Measurements from ENCODE around the gene ATF4. TPM values are rescaled to one million over a fixed set of nuclear protein-coding genes. Genes with fewer than 3 reads are reported as not detected.
A peak's percentile ranks its signal among the peaks of the same experiment; 100 is the strongest.

The ATF4 gene
- total RNA-seq, 1 donor from 2014 or later = 136 TPM

- peak overlapping the region in 1 of 3 donors; percentile 28 for H3K9ac ChIP-seq (ENCODE audit: low read depth in 1 of 3, low read length in 3 of 3)
- no peak overlapping the region for H3K4me3 ChIP-seq (ENCODE audit: low read length in 3 of 3)
- H3K27ac ChIP-seq (ENCODE audit: low read depth, low read length) = no peak overlapping the region
- peaks cover 78 to 88% (median 81%) of the 10 kb centered on the region in 3 donors for H3K4me1 ChIP-seq (ENCODE audit: control insufficient read depth in 3 of 3, insufficient read depth in 3 of 3, low read length in 3 of 3)
- H3K36me3 ChIP-seq (ENCODE audit: control insufficient read depth in 3 of 3, insufficient read depth in 3 of 3, low read length in 3 of 3) = peaks cover 30 to 45% (median 35%) of the 10 kb centered on the region in 3 donors
- no peaks in the 10 kb centered on the region for H3K27me3 ChIP-seq (ENCODE audit: control insufficient read depth in 3 of 3, insufficient read depth in 3 of 3, low read length in 3 of 3)
- H3K9me3 ChIP-seq (ENCODE audit: control insufficient read depth in 3 of 3, low read length in 3 of 3) = no peaks in the 10 kb centered on the region
Measured at GRCh38 chr22:39526736-39527171, 6.4 kb downstream of the ATF4 start.

GRCh38 chr22:39527481-39527961 is 7.2 kb downstream of the ATF4 start:
- Histone ChIP-seq H3K4me3 (ENCODE audit: low read length in 3 of 3) (no peak overlapping the region), H3K27me3 (ENCODE audit: control insufficient read depth in 3 of 3, insufficient read depth in 3 of 3, low read length in 3 of 3) (no peaks in the 10 kb centered on the region), H3K9me3 (ENCODE audit: control insufficient read depth in 3 of 3, low read length in 3 of 3) (no peaks in the 10 kb centered on the region), H3K9ac (ENCODE audit: low read depth in 1 of 3, low read length in 3 of 3) (peak overlapping the region in 1 of 3 donors; percentile 54), H3K4me1 (ENCODE audit: control insufficient read depth in 3 of 3, insufficient read depth in 3 of 3, low read length in 3 of 3) (peaks cover 74 to 85% (median 78%) of the 10 kb centered on the region in 3 donors), H3K27ac (ENCODE audit: low read depth, low read length) (peak overlapping the region; percentile 63), H3K36me3 (ENCODE audit: control insufficient read depth in 3 of 3, insufficient read depth in 3 of 3, low read length in 3 of 3) (peaks cover 22 to 39% (median 30%) of the 10 kb centered on the region in 3 donors)

DNA sequence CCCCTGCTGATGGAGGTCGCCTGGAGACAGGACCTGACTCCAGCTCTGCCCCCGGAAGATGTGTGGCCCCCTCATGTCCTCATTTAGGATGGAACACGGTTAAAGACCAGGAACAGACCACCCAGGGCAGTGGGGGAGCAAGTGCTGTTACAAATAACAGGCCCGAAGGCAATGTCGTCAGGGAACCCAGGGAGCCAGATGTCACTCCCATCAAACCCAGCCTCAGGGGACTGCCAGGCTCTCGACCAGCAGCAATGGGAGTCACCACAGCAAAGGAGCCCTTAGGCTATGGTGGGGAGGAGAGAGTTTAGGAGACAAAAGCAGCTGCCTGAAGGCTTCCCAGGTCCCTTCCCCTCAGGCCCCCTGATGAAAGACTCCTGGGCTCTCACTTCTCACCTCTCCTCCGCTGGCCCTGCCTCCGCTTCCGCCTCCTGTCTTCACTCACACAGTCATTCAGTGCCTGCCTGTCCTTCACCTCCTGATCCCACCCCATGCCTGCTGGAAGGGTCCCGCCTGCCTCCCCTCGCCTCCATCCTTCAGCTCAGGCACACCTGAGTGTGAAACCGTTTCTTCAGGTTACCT is 7.8 kb downstream of the ATF4 start:
- Histone ChIP-seq H3K27me3 (ENCODE audit: control insufficient read depth in 3 of 3, insufficient read depth in 3 of 3, low read length in 3 of 3) (no peaks in the 10 kb centered on the region), H3K36me3 (ENCODE audit: control insufficient read depth in 3 of 3, insufficient read depth in 3 of 3, low read length in 3 of 3) (peaks cover 16 to 33% (median 28%) of the 10 kb centered on the region in 3 donors), H3K27ac (ENCODE audit: low read depth, low read length) (peak overlapping the region; percentile 63), H3K9ac (ENCODE audit: low read depth in 1 of 3, low read length in 3 of 3) (peak overlapping the region; percentile 33 to 78 (median 50)), H3K4me3 (ENCODE audit: low read length in 3 of 3) (peak overlapping the region in 2 of 3 donors; percentile 31 to 41), H3K9me3 (ENCODE audit: control insufficient read depth in 3 of 3, low read length in 3 of 3) (no peaks in the 10 kb centered on the region), H3K4me1 (ENCODE audit: control insufficient read depth in 3 of 3, insufficient read depth in 3 of 3, low read length in 3 of 3) (peaks cover 68 to 78% (median 71%) of the 10 kb centered on the region in 3 donors)

DNA sequence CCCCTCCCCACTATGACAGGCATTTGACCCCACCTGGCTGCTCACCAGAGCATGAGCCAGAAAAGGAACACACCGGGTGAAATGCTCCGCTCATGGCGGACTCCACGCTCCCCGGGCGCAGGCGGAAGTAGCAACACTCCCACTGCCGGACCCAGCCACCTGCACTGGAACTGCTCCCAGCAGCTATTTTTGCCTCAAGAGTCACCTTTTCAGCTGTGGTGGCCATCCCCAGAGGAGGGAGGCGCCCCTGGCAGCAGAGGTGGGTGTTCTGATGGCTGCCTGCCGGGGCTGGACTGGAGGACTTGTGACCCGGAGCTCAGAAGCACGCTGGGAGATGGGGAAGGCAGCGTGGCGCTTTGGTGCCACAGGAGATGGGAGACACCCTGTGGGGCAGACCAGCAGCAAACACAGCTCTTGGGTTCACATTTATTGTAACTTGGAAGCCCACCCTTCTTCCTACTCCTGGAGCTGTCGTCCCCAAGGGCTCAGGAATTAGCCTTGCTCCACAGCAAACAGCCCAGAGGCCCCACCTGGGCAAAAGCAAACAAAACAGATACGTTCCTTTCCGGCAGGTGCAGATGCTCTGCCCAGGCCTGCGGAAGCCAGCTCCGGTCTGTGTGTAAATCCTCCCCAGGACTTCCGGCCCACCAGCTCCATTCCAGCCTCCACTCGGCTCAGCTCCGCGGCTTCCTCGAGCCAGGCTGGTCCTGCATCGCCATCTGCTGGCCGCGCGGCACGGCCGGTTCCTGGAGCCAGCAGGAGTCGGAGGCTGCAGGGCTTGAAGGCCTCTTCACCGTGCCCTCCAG is 8.5 kb downstream of the ATF4 start:
- H3K9ac ChIP-seq (ENCODE audit: low read depth in 1 of 3, low read length in 3 of 3) = peak overlapping the region; percentile 33 to 78 (median 50)
- H3K4me1 ChIP-seq (ENCODE audit: control insufficient read depth in 3 of 3, insufficient read depth in 3 of 3, low read length in 3 of 3) = peaks cover 62 to 74% (median 65%) of the 10 kb centered on the region in 3 donors
- H3K36me3 ChIP-seq (ENCODE audit: control insufficient read depth in 3 of 3, insufficient read depth in 3 of 3, low read length in 3 of 3) = peaks cover 14 to 30% (median 23%) of the 10 kb centered on the region in 3 donors

GRCh38 chr22:39529487-39529851 is 9.1 kb downstream of the ATF4 start:
- Histone ChIP-seq H3K27me3 (ENCODE audit: control insufficient read depth in 3 of 3, insufficient read depth in 3 of 3, low read length in 3 of 3) (peaks cover 0 to 2% (median 1%) of the 10 kb centered on the region in 3 donors), H3K9ac (ENCODE audit: low read depth in 1 of 3, low read length in 3 of 3) (peak overlapping the region; percentile 25 to 78 (median 33)), H3K4me3 (ENCODE audit: low read length in 3 of 3) (peak overlapping the region in 2 of 3 donors; percentile 41 to 54), H3K27ac (ENCODE audit: low read depth, low read length) (no peak overlapping the region), H3K36me3 (ENCODE audit: control insufficient read depth in 3 of 3, insufficient read depth in 3 of 3, low read length in 3 of 3) (peaks cover 8 to 24% (median 19%) of the 10 kb centered on the region in 3 donors), H3K9me3 (ENCODE audit: control insufficient read depth in 3 of 3, low read length in 3 of 3) (no peaks in the 10 kb centered on the region), H3K4me1 (ENCODE audit: control insufficient read depth in 3 of 3, insufficient read depth in 3 of 3, low read length in 3 of 3) (peaks cover 56 to 71% (median 61%) of the 10 kb centered on the region in 3 donors)

More for the DNA sequence above, 8.5 kb downstream of the ATF4 start:
- H3K4me3 ChIP-seq (ENCODE audit: low read length in 3 of 3) = peak overlapping the region; percentile 41 to 57 (median 54)
- no peaks in the 10 kb centered on the region for H3K9me3 ChIP-seq (ENCODE audit: control insufficient read depth in 3 of 3, low read length in 3 of 3)
- H3K27ac ChIP-seq (ENCODE audit: low read depth, low read length) = peak overlapping the region; percentile 63
- H3K27me3 ChIP-seq (ENCODE audit: control insufficient read depth in 3 of 3, insufficient read depth in 3 of 3, low read length in 3 of 3) = no peaks in the 10 kb centered on the region

GRCh38 chr22:39530116-39530515 is 9.8 kb downstream of the ATF4 start:
- H3K27me3 ChIP-seq (ENCODE audit: control insufficient read depth in 3 of 3, insufficient read depth in 3 of 3, low read length in 3 of 3) = peaks cover 0 to 8% (median 3%) of the 10 kb centered on the region in 3 donors
- peak overlapping the region in 1 of 3 donors; percentile 13 for H3K4me3 ChIP-seq (ENCODE audit: low read length in 3 of 3)
- H3K27ac ChIP-seq (ENCODE audit: low read depth, low read length) = no peak overlapping the region
- peak overlapping the region in 2 of 3 donors; percentile 33 to 78 for H3K9ac ChIP-seq (ENCODE audit: low read depth in 1 of 3, low read length in 3 of 3)
- H3K9me3 ChIP-seq (ENCODE audit: control insufficient read depth in 3 of 3, low read length in 3 of 3) = no peaks in the 10 kb centered on the region
- peaks cover 51 to 69% (median 57%) of the 10 kb centered on the region in 3 donors for H3K4me1 ChIP-seq (ENCODE audit: control insufficient read depth in 3 of 3, insufficient read depth in 3 of 3, low read length in 3 of 3)
- H3K36me3 ChIP-seq (ENCODE audit: control insufficient read depth in 3 of 3, insufficient read depth in 3 of 3, low read length in 3 of 3) = peaks cover 5 to 19% (median 17%) of the 10 kb centered on the region in 3 donors

GRCh38 chr22:39530692-39531331 is 10.4 kb downstream of the ATF4 start:
- peak overlapping the region; percentile 95 to 96 (median 95) for H3K4me3 ChIP-seq (ENCODE audit: low read length in 3 of 3)
- H3K9me3 ChIP-seq (ENCODE audit: control insufficient read depth in 3 of 3, low read length in 3 of 3) = no peaks in the 10 kb centered on the region

GRCh38 chr22:39532215-39533073 is 12.1 kb downstream of the ATF4 start, which contains the start of gene RPS19BP1:
Gene RPS19BP1 (minus strand): TSS chr22:39532748. CDS start chr22:39532738, 10 bp downstream.
- Histone ChIP-seq H3K4me1 (ENCODE audit: control insufficient read depth in 3 of 3, insufficient read depth in 3 of 3, low read length in 3 of 3) (peaks cover 48 to 56% (median 49%) of the 10 kb centered on the region in 3 donors), H3K27ac (ENCODE audit: low read depth, low read length) (peak within 1 kb of the TSS; percentile 85), H3K36me3 (ENCODE audit: control insufficient read depth in 3 of 3, insufficient read depth in 3 of 3, low read length in 3 of 3) (peaks cover 0 to 19% (median 17%) of the 10 kb centered on the region in 3 donors), H3K27me3 (ENCODE audit: control insufficient read depth in 3 of 3, insufficient read depth in 3 of 3, low read length in 3 of 3) (peaks cover 0 to 10% (median 3%) of the 10 kb centered on the region in 3 donors), H3K9me3 (ENCODE audit: control insufficient read depth in 3 of 3, low read length in 3 of 3) (no peaks in the 10 kb centered on the region), H3K9ac (ENCODE audit: low read depth in 1 of 3, low read length in 3 of 3) (peak within 1 kb of the TSS; percentile 89 to 99 (median 99)), H3K4me3 (ENCODE audit: low read length in 3 of 3) (peak within 1 kb of the TSS; percentile 95 to 96 (median 95))

More at GRCh38 chr22:39530692-39531331, 10.4 kb downstream of the ATF4 start:
- Histone ChIP-seq H3K36me3 (ENCODE audit: control insufficient read depth in 3 of 3, insufficient read depth in 3 of 3, low read length in 3 of 3) (peaks cover 5 to 19% (median 17%) of the 10 kb centered on the region in 3 donors), H3K27ac (ENCODE audit: low read depth, low read length) (no peak overlapping the region), H3K27me3 (ENCODE audit: control insufficient read depth in 3 of 3, insufficient read depth in 3 of 3, low read length in 3 of 3) (peaks cover 0 to 10% (median 3%) of the 10 kb centered on the region in 3 donors), H3K9ac (ENCODE audit: low read depth in 1 of 3, low read length in 3 of 3) (peak overlapping the region in 2 of 3 donors; percentile 14 to 99), H3K4me1 (ENCODE audit: control insufficient read depth in 3 of 3, insufficient read depth in 3 of 3, low read length in 3 of 3) (peaks cover 51 to 64% (median 52%) of the 10 kb centered on the region in 3 donors)

Data from skeletal muscle tissue (tissue), 4 donors.